ENCODE measurements around the gene MAP3K9.

Gene MAP3K9

DNA sequence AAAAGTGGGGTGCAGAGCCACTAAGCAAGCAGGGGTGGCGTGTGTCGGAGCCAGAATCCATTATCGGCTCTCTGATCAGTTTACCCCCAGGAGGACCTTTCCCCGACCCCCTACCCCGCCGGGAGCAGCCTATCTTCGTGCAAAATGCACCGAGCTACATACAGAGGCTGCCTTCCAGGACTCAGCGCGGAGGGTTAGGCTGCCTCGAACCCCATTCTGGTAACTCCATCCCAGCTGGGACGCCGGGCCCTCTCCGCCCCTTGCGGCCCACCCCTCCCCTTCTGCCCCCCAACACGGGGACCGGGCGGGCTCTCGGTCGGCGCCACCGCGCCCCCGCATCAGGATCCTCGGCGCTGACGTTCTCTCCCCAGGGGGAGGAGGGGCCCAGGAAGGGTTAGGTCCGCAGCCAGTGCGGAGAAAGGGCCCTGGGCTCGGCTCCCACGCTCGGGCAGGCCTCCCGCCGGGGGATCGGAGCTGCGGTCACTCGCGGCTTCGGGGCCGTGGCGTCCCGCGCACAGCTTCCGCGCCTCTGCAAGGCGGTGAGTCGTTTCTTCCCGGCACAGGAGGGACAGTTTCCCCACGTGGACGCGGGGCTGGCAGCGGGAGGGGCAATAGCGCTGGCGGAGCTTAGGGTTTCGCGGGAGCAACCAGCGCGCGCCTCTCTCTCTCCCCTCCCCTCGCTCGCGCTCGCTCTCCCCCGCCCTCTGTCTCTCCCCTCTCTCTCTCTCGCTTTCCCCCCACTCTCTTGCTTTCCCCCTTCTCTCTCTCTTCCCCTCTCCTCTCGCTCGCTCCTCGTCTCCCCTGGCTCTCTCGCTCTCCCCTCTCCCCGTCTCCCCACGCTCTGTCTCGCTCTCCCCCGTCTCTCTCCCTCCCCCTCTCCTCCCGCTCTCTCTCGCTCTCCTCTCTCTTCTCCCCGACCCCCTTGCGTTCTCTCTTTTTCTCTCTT lies 12.5 kb upstream of the MAP3K9 start:
- peak; percentile 60 for DNase-seq (ENCODE audit: low spot score)

DNA sequence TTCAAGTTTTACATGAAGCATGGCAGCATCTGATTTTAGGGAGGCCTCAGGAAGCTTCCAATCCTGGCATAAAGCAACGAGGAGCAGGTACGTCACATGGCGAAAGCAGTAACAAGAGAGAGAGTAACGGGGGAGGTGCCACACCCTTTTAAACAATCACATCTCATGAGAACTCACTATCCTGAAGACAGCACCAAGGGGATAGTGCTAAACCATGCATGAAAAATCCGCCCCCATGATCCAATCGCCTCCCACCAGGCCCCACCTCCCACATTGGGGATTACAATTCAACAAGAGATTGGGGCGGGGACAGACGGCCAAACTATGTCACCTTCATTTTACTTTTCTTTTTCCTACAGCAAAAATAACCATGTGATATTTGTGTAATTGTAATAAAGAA lies 7.2 kb upstream of the MAP3K9 start:
- DNase-seq (ENCODE audit: low spot score) = no peak

- DNase-seq (ENCODE audit: low spot score) = no peak
Observed at GRCh38 chr14:70814466-70814865, 5.2 kb upstream of the MAP3K9 start.

- DNase-seq (ENCODE audit: low spot score) = no peak
Observed at GRCh38 chr14:70812124-70812818, 3.0 kb upstream of the MAP3K9 start.

DNA sequence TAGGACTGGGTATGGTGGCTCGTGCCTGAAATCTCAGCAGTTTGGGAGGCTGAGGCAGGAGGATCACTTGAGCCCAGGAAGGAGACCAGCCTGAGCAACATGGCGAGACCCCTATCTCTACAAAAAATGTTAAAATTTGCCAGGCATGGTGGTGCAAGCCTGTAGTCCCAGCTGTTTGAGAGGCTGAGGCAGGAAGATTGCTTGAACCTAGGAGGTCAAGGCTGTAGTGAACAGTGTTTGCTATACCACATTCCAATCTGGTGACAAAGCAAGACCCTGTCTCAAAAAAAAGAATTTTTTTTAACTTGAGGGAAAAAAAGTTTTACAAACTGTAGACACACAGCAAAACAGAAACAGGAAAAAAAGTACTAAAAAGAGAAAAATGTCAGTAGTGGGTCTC lies 2.3 kb upstream of the MAP3K9 start:
- no peak for DNase-seq (ENCODE audit: low spot score)

DNA sequence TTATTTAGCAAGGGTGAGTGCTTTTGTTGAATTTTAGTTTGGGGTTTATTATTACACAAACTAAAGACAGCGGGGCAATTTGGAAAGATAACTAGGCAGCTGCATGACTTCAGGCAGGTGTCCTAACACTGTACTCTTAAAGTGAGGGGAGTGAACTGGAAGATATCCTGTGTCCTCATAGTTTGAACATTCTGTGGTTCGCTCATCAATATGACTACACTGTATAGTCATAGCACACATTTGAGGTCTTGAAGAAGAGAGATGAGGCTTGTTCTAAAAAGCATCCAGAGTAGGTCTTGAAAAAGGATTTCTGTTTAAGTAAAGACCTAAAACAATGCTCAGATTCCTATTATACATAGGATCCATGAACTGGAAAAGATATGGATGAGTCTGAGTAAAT lies 1.7 kb upstream of the MAP3K9 start:
- DNase-seq (ENCODE audit: low spot score) = no peak

DNA sequence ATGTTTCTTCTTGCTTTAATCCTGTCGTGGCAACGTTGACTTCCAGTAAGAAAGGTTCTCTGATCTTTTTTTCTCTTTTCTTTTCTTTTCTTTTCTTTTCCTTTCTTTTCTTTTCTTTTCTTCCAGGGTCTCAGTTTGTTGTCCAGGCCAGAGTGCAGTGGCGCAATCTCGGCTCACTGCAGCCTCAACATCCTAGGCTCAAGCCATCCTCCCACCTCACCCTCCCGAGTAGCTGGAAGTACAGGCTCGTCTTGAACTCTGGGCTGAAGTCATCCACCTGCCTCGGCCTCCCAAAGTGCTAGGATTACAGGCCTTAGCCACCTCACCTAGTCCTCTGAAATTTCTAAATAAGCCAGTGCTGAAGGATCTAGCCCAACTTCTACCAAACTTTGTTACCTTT lies 1.3 kb upstream of the MAP3K9 start:
- DNase-seq (ENCODE audit: low spot score) = no peak

- peak; percentile 53 for DNase-seq (ENCODE audit: low spot score)
Observed at GRCh38 chr14:70808416-70809224, 693 bp downstream of the MAP3K9 start.

- DNase-seq (ENCODE audit: low spot score) = peak; percentile 67
Observed at GRCh38 chr14:70807898-70808415, 1.4 kb downstream of the MAP3K9 start.

- no peak for DNase-seq (ENCODE audit: low spot score)
Observed at GRCh38 chr14:70804556-70805162, 4.7 kb downstream of the MAP3K9 start.

DNA sequence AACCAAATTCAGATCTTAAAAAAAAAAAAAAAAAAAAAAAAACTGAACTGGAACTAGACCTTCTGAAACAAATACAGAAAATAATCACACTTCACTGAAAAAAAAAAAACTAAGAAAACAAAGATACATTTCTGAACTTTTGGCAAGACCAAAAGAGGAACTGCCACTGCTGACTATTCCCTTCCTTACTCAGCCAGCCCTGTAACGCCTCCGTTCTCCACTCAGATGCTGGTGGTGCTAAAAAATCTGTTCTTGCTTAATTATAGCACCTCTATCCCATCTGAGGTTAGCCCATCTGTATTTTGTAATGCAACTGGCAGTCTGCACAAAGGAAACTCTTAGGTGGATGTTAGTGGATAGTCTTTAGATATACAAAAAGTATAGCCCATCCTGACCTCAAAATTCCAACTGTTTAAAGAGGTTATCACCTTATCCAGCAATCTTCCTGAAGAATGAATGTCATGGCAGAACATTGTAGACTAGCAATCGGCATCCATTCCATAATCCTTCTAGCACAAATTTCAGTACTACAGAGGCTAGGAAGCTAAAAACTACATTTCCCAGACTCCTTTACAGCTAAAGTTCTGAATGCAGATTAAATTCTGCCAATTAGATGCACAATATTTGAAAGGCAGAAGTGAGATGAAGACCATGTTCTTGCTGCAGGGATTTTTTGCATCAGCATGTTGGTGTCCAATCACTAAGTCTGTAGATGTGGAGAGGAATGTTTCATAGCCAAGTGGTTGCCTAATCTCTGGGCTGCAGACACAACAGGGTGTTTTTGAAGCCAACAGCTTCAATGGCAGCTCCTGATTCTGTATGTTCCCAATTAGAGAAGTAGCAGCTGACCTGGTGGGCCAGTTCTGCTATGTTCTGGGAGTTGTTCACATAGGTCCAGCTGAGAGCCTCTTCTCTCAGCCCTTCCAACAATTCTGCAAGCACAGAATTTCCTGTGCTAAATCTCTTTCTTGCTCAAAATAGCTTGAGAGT lies 5.7 kb downstream of the MAP3K9 start:
- peak; percentile 33 for DNase-seq (ENCODE audit: low spot score)

DNA sequence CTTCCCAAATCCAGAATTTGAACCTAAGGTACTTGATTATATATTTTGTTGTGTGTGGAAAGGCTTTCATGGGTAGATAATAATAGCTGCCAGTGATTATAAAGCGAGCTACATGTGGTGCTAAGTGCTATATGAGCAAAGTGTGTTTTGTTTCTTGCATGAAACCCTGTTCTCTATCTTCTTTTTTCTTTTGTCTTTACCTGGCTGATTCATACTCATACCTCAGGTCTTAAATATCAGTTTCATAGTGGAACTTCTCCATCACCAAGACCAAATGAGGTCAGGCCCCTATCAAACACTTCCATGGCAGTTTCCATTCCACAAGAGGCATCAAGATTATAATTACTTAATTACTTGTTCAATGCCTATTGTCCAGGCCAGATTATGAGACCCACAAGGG lies 6.9 kb downstream of the MAP3K9 start:
- no peak for DNase-seq (ENCODE audit: low spot score)

DNA sequence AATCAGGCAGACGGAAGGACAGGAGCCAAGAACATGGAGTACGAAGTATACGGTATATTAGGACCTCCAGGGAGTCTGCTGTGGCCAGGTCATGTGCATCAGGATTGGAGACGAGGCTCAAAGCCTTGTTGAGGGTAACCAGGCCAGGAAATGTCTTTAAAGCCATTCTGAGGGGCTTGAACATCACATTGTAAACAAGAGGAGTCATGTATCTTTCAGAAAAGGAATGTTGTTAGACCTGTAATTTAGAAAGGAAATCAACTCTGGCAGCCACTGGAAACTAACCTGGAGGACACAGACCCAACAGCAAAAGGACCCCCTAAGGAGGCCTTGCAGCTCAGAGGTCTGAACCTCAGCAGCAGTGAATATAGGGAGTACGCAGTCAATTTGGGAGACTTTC lies 7.5 kb downstream of the MAP3K9 start:
- no peak for DNase-seq (ENCODE audit: low spot score)

DNA sequence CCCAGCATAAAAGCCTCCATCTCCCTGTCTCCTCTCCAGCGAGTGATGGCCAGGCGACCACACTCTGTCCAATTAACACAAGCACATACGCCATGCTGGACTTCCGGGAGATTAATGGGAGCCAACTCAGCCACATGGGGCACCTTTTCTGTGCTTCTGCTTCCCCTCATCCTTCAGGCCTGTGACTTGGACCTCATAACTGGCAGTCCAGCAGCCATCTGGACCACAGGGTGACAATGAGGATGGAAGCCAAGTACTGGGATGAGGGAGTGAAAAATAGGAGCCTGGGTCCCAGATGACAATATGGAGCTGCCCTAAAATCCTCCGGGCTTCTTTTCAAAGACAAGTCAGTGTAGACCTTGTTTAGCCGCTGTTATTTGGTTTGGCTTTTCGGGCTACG lies 12.8 kb downstream of the MAP3K9 start:
- DNase-seq (ENCODE audit: low spot score) = no peak

DNA sequence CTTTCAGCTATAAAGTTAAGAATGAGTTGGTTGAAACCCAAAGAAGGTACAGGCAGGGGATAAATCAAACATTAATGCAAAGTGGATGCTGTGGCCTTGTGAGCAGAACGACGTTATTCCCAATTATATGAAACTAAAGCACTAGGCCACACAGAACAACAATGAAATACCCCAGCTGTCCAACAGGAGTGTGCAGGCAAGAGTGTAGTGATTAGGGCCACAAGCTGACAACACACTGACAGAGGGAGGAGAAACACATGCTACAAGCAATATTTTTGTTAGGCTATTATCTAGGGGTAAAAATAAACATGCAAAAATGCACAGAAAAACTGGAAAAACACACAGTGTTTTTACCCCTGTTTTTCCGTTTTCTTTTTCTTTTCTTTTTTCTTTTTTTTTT lies 15.0 kb downstream of the MAP3K9 start:
- no peak for DNase-seq (ENCODE audit: low spot score)

DNA sequence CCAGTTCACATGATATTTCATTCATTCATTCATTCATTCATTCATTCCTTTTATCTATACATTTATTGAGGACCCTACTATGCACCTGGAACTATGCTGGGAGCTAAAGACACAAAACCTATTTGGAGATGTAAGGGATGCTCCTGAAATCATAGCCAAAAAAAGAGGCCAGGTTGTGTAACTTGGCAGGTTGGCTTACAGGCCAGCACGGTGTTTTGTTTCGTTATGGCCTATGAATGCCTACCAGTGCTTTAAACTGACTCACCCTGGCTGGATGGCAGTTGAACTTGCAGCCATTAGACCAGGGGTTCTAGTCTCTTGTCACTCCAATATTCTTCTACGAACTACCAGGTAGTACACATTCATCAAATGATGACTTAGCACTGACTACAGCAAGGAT lies 15.7 kb downstream of the MAP3K9 start:
- DNase-seq (ENCODE audit: low spot score) = no peak

DNA sequence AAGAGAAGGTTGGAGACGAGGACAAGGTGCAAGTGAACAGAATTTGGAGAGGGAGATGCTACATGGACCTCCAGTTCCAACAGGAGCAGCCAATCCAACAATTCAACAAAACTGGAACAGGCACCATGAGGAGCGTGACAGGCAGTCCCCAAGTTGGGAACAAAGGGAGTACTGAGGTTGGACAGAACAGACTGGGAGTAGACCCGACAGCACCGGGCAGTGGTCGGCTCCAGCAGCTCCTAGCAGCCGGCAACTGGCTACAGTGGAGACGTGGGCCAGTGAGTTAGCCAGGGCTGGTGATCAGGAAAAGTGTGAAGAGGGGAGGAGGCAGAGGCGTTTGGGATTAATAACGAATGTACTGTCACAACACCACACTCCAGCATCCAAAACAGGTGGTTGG lies 16.4 kb downstream of the MAP3K9 start:
- DNase-seq (ENCODE audit: low spot score) = no peak

- no peak for DNase-seq (ENCODE audit: low spot score)
Observed at GRCh38 chr14:70791971-70792370, 17.3 kb downstream of the MAP3K9 start.

GRCh38 chr14:70789961-70790360 lies 19.4 kb downstream of the MAP3K9 start:
- no peak for DNase-seq (ENCODE audit: low spot score)

DNA sequence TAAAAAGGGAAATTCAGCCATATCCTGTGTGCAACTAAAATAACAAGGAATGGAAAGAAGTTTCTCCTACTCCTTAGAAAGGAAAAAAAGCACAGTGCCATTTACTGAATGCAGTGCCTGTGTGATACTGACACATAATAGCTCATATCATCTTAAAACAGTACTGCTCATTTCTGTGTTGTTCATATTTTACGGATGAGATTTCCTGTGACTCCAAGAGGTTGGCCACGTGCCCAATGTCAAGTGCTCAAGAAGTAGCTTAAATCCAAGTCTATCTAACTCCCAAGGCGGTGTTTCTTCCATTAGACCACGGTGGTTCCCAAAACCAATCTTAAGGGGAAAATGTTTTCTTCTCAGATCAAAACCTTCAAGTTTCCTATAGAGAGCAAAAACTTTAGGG lies 20.0 kb downstream of the MAP3K9 start:
- no peak for DNase-seq (ENCODE audit: low spot score)

GRCh38 chr14:70788898-70789297 lies 20.4 kb downstream of the MAP3K9 start:
- DNase-seq (ENCODE audit: low spot score) = no peak
